ENCODE results near the gene TMEM260.
"Not testable (repeated sequence)": the region's sequence is repeated elsewhere in the genome, so short reads cannot be mapped to it uniquely, and the experiment has no call there.

Gene TMEM260

DNA sequence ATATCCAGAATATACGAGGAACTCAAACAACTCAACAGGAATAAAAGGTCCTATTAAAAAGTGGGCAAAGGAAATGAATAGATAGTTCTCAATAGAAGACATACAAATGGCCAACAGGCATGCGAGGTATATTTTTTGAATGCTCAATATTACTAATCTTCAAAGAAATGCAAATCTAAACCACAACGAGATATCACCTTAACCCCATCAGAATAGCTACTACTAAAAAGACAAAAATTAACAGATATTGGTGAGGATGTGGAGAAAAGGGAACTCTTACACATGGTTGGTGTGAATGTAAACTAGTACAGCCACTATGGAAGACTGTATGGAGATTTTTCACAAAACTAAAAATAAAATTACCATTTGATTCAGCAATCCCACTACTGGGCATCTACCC lies 99.2 kb downstream of the TMEM260 start:
- no peak for DNase-seq

DNA sequence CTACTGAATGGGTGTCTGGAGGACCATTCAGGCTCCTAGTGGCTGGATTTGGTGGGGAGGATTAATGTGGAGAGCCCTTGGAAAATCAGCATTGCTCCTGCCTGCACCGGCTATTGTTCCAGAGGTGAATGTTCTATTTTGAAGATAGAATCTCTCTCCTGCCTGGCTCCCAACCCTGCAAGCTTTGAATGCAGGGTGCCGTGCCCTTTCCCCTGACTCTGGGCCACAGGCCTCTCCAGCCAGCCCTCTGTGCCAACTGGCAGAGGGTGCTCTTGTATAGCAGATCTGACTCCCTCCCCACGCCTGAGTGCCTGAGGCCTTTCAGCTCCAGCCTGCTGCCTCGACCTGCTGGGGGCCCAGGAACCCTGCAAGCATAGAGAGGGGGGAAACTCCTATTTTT lies 106.8 kb downstream of the TMEM260 start:
- DNase-seq, result no peak

DNA sequence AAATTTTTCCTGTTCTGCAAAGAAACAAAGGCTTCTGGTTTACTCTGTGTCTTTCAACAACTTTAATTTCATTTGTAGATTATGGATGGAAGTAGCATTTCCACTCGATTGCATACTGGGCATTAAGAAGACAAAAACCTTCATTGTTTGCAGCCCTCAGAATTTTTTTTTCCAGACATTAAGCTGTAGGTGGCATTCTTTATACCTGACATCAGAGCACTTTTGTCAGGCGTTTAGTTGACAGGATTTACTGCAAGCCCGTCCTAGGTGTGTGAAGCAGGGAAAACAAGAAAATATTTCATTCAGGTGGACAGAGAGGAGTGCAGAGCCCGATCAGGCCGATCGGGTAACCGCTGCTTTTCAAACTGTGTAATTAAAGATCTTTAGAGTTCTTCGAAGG lies 107.5 kb downstream of the TMEM260 start:
- DNase-seq, result no peak

DNA sequence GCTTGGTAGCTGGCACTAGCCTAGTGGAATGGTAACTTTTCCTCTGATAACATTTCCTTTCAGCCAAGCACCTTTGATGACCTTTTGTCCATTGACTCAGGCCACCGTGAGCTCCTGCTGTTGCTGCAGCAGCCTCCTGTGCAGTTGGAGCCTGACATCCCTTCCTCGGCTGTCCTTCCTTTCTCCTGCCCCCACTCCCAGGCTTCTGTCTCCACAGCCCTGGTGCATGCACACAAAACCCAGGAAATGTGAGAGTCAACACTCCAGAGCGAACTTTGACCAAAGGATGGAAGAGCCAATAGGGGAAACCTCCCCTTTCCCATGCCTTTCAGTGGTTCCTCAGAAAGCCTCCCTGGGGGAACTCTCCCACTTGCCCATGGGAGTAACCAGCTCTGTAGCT lies 115.0 kb downstream of the TMEM260 start:
- DNase-seq, result no peak

DNA sequence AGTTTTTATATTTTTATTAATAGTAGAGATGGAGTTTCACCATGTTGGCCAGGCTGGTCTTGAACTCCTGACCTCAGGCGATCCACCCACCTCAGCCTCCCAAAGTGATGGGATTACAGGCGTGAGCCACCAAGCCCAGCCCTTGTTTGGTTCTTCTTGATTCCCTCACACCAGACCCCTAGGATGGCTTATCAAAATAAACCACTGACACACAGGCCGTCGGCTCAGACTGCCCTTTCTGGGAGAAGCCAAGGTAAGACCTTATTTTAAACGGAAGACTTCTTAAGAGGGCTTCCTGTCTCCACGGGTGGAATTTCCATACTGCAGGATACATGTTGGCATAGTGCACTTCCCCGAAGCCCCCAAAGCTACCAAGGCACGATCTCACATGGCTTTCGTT lies 115.6 kb downstream of the TMEM260 start:
- not testable (repeated sequence) for DNase-seq
